ENCODE measurements around the gene PGGT1B.

GRCh38 chr5:115260248-115260647 is 2.4 kb downstream of the PGGT1B start:
- TF ChIP-seq JUND (IDR thresholded peaks at IDR 0.05; ENCODE audit: low read length) (no peak), MAX (IDR thresholded peaks at IDR 0.05) (no peak), NRF1 (IDR thresholded peaks at IDR 0.05; ENCODE audit: low read depth, low read length) (no peak), ATF3 (IDR thresholded peaks at IDR 0.05; ENCODE audit: insufficient read depth, low read depth, low read length) (no peak), TAF1 (IDR thresholded peaks at IDR 0.05; ENCODE audit: low read depth, low read length) (no peak), EP300 (IDR thresholded peaks at IDR 0.05; ENCODE audit: borderline replicate concordance in 1 of 2, low read depth in 2 of 2, low read length in 2 of 2) (no peak), RFX5 (IDR thresholded peaks at IDR 0.05; ENCODE audit: borderline replicate concordance, low read depth, low read length) (no peak), EZH2 (IDR thresholded peaks at IDR 0.05; ENCODE audit: low read depth, low read length, severe bottlenecking) (no peak), E2F6 (IDR thresholded peaks at IDR 0.05) (no peak), ZNF274 (IDR thresholded peaks at IDR 0.05; ENCODE audit: borderline replicate concordance, extremely low read depth, low read length) (no peak)
- TF ChIP-seq, protein P1, sequence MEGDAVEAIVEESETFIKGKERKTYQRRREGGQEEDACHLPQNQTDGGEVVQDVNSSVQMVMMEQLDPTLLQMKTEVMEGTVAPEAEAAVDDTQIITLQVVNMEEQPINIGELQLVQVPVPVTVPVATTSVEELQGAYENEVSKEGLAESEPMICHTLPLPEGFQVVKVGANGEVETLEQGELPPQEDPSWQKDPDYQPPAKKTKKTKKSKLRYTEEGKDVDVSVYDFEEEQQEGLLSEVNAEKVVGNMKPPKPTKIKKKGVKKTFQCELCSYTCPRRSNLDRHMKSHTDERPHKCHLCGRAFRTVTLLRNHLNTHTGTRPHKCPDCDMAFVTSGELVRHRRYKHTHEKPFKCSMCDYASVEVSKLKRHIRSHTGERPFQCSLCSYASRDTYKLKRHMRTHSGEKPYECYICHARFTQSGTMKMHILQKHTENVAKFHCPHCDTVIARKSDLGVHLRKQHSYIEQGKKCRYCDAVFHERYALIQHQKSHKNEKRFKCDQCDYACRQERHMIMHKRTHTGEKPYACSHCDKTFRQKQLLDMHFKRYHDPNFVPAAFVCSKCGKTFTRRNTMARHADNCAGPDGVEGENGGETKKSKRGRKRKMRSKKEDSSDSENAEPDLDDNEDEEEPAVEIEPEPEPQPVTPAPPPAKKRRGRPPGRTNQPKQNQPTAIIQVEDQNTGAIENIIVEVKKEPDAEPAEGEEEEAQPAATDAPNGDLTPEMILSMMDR (IDR thresholded peaks at IDR 0.05; ENCODE audit: control extremely low read depth in 1 of 3, insufficient read depth in 1 of 3, low read depth in 1 of 3, low read length in 3 of 3): no peak

All from H1 (cell line).